H1 (cell line): ENCODE measurements around the gene BPIFB4. TPM values are rescaled to one million over a fixed set of nuclear protein-coding genes. Genes with fewer than 3 reads are reported as not detected.

ENCODE experiments used
- CTCF ChIA-PET: fragments of 300-600 bp; sonication (Branson Sonifier 250); formaldehyde crosslinking; loops from one replicate; lab custom pipeline; 2021; ENCODE audit not compliant: partially characterized antibody; lab: Charles Lee
- POLR2A ChIA-PET: fragments of 300-600 bp; sonication (Branson Sonifier 250); formaldehyde crosslinking; loops from one replicate; lab custom pipeline; 2021; ENCODE audit warnings: inconsistent platforms; ENCODE audit not compliant: partially characterized antibody; lab: Charles Lee
- DNase-seq, 2 experiments: peaks; one replicate each; pipeline versions ENCODE4 v3.0.0 to v3.0.0-alpha.2; 2010 to 2022; ENCODE audit warnings: low spot score in 2 of 2, low read depth in 1 of 2, mixed read lengths in 1 of 2
- FAIRE-seq: peaks from 2 replicates; lab custom pipeline; 2011; peaks lifted over from hg19 to GRCh38; lab: Jason Lieb, UNC
- H2AFZ ChIP-seq: 2 replicates; pipeline ENCODE4 v1.8.1; 2012; ENCODE audit warnings: low read length, inconsistent platforms
- H2AK5ac ChIP-seq: 2 replicates; pipeline ENCODE4 v1.6.1; 2013; ENCODE audit warnings: low read depth, low read length
- H2BK120ac ChIP-seq: replicated peaks from 2 replicates; pipeline ENCODE3; 2013; ENCODE audit warnings: low read depth, low read length, inconsistent platforms
- H2BK12ac ChIP-seq: 2 replicates; pipeline ENCODE4 v1.6.1; 2013; ENCODE audit warnings: low read depth, low read length
- H2BK15ac ChIP-seq: 2 replicates; pipeline ENCODE4 v1.6.1; 2013; ENCODE audit warnings: low read length
- H2BK20ac ChIP-seq: 2 replicates; pipeline ENCODE4 v1.6.1; 2013; ENCODE audit warnings: low read length
- H2BK5ac ChIP-seq: 2 replicates; pipeline ENCODE4 v1.6.1; 2013; ENCODE audit warnings: low read depth, low read length
- H3K14ac ChIP-seq: 2 replicates; pipeline ENCODE4 v1.6.1; 2013; ENCODE audit warnings: inconsistent platforms; ENCODE audit not compliant: insufficient read length
- H3K18ac ChIP-seq: 2 replicates; pipeline ENCODE4 v1.6.1; 2013; ENCODE audit warnings: low read length; ENCODE audit errors: extremely low read depth
- H3K23ac ChIP-seq: 2 replicates; pipeline ENCODE4 v1.6.1; 2013; ENCODE audit warnings: inconsistent platforms; ENCODE audit not compliant: insufficient read length
- H3K23me2 ChIP-seq: 2 replicates; pipeline ENCODE4 v1.6.1; 2013; ENCODE audit warnings: low read depth, low read length
- H3K27ac ChIP-seq: 2 replicates; pipeline ENCODE4 v1.6.1; 2011; ENCODE audit warnings: low read depth, low read length, inconsistent platforms
- H3K27me3 ChIP-seq, 4 experiments: replicated peaks in 1 of 4; 1 replicate in 1 of 4; 2 replicates in 3 of 4; pipeline versions ENCODE4 v1.6.1 to v1.8.1; 2011 to 2013; ENCODE audit warnings: low read length in 3 of 4, mild to moderate bottlenecking in 3 of 4, inconsistent platforms in 2 of 4, mixed read lengths in 2 of 4, moderate library complexity in 1 of 4; ENCODE audit not compliant: control insufficient read depth in 3 of 4, insufficient read depth in 3 of 4; ENCODE audit errors: extremely low read depth in 1 of 4
- H3K36me3 ChIP-seq, 4 experiments: 2 replicates each; pipeline versions ENCODE4 v1.6.1 to v1.8.1; 2011 to 2013; ENCODE audit warnings: mild to moderate bottlenecking in 4 of 4, low read length in 3 of 4, moderate library complexity in 2 of 4, control low read depth in 1 of 4, inconsistent platforms in 1 of 4; ENCODE audit not compliant: insufficient read depth in 4 of 4, control insufficient read depth in 2 of 4
- H3K4ac ChIP-seq: replicated peaks from 2 replicates; pipeline ENCODE3; 2013; ENCODE audit warnings: low read length, low read depth, mixed read lengths, inconsistent platforms; ENCODE audit not compliant: insufficient read length
- H3K4me1 ChIP-seq, 4 experiments: replicated peaks in 1 of 4; 1 replicate in 1 of 4; 2 replicates in 3 of 4; pipeline versions ENCODE4 v1.6.1 to v1.8.1; 2011 to 2013; ENCODE audit warnings: low read length in 3 of 4, inconsistent platforms in 2 of 4, mixed read lengths in 1 of 4; ENCODE audit not compliant: insufficient read depth in 4 of 4, control insufficient read depth in 3 of 4
- H3K4me2 ChIP-seq, 2 experiments: 2 replicates each; pipeline versions ENCODE4 v1.6.1 to v1.8.1; 2011 to 2013; ENCODE audit warnings: low read depth in 2 of 2, low read length in 2 of 2, control low read depth in 1 of 2, inconsistent platforms in 1 of 2, mild to moderate bottlenecking in 1 of 2; ENCODE audit not compliant: insufficient read depth in 1 of 2
- H3K4me3 ChIP-seq, 4 experiments: fragments of 200-600, 300-600 bp in 1 of 4; sonication (generic), shearing (Covaris generic), sonication (Bioruptor Twin) in 1 of 4; 2 replicates each; pipeline versions ENCODE4 v1.5.1 to v1.8.1; 2011 to 2016; ENCODE audit warnings: low read length in 4 of 4, low read depth in 3 of 4, control low read depth in 2 of 4, inconsistent platforms in 2 of 4, mild to moderate bottlenecking in 2 of 4, mixed read lengths in 1 of 4, moderate library complexity in 1 of 4; ENCODE audit not compliant: insufficient read depth in 2 of 4; ENCODE audit errors: extremely low read depth in 1 of 4
- H3K56ac ChIP-seq: replicated peaks from 2 replicates; pipeline ENCODE3; 2013; ENCODE audit warnings: low read depth, mild to moderate bottlenecking, mixed read lengths, low read length, inconsistent platforms; ENCODE audit not compliant: insufficient read length
- H3K79me1 ChIP-seq: 2 replicates; pipeline ENCODE4 v1.6.1; 2013; ENCODE audit warnings: low read depth, low read length, control low read depth
- H3K79me2 ChIP-seq, 2 experiments: 2 replicates each; pipeline versions ENCODE4 v1.6.1 to v1.8.1; 2012 to 2013; ENCODE audit warnings: low read length in 2 of 2, mild to moderate bottlenecking in 2 of 2, inconsistent platforms in 1 of 2; ENCODE audit not compliant: insufficient read depth in 2 of 2, control insufficient read depth in 1 of 2
- H3K9ac ChIP-seq, 4 experiments: replicated peaks in 1 of 4; 1 replicate in 1 of 4; 2 replicates in 3 of 4; pipeline versions ENCODE4 v1.6.1 to v1.8.1; 2011 to 2013; ENCODE audit warnings: low read depth in 3 of 4, low read length in 3 of 4, control low read depth in 2 of 4, mild to moderate bottlenecking in 2 of 4, moderate library complexity in 2 of 4, inconsistent platforms in 1 of 4; ENCODE audit errors: extremely low read depth in 1 of 4
- H3K9me3 ChIP-seq, 2 experiments: 2 replicates each; pipeline versions ENCODE4 v1.6.1 to v1.8.1; 2012 to 2013; ENCODE audit warnings: mild to moderate bottlenecking in 2 of 2, moderate library complexity in 2 of 2, control low read depth in 1 of 2, inconsistent platforms in 1 of 2, low read depth in 1 of 2, low read length in 1 of 2, mixed read lengths in 1 of 2; ENCODE audit not compliant: insufficient read depth in 2 of 2
- H4K20me1 ChIP-seq, 2 experiments: replicated peaks in 1 of 2; 2 replicates each; pipeline versions ENCODE3 to v1.8.1; 2011 to 2013; ENCODE audit warnings: inconsistent platforms in 2 of 2, low read length in 2 of 2, mild to moderate bottlenecking in 1 of 2; ENCODE audit not compliant: insufficient read depth in 2 of 2, control insufficient read depth in 1 of 2
- H4K5ac ChIP-seq: 2 replicates; pipeline ENCODE4 v1.6.1; 2013; ENCODE audit warnings: low read length, low read depth, mixed read lengths, inconsistent platforms; ENCODE audit not compliant: insufficient read length
- H4K8ac ChIP-seq: 2 replicates; pipeline ENCODE4 v1.8.0; 2013; ENCODE audit warnings: mild to moderate bottlenecking, moderate library complexity, low read length, inconsistent platforms; ENCODE audit not compliant: insufficient read depth; ENCODE audit errors: extremely low read depth
- H4K91ac ChIP-seq: replicated peaks from 2 replicates; pipeline ENCODE3; 2013; ENCODE audit warnings: low read length, mixed read lengths, inconsistent platforms; ENCODE audit not compliant: insufficient read length
- ASH2L ChIP-seq: fragments of 200-600, 300-600 bp; sonication (generic); IDR thresholded peaks from one replicate; pipeline ENCODE4 v1.7.1; 2017; ENCODE audit warnings: low read length
- ATF2 ChIP-seq: IDR thresholded peaks from 2 replicates; pipeline ENCODE4 v1.6.1; 2012; ENCODE audit warnings: low read length, inconsistent platforms
- BCL11A ChIP-seq, 2 experiments: IDR thresholded peaks; one replicate each; pipeline ENCODE4 v1.6.1; 2011; ENCODE audit warnings: low read depth in 2 of 2, low read length in 2 of 2, mild to moderate bottlenecking in 2 of 2
- GTF2F1 ChIP-seq: IDR thresholded peaks from 2 replicates; pipeline ENCODE4 v1.6.1; 2012; ENCODE audit warnings: low read depth, low read length, improper control_type of control experiment, borderline replicate concordance
- HDAC2 ChIP-seq, 2 experiments: fragments of 300-600 bp in 1 of 2; sonication (generic) in 1 of 2; IDR thresholded peaks; 2 replicates each; pipeline ENCODE4 v1.6.1; 2011 to 2012; ENCODE audit warnings: low read depth in 2 of 2, low read length in 2 of 2, mild to moderate bottlenecking in 2 of 2, moderate library complexity in 2 of 2, borderline replicate concordance in 1 of 2, inconsistent platforms in 1 of 2
- PHF8 ChIP-seq: fragments of 200-600 bp; sonication (generic); conservative IDR thresholded peaks from 2 replicates; pipeline ENCODE4 v1.7.1; 2012; ENCODE audit warnings: low read depth, mild to moderate bottlenecking, inconsistent platforms, low read length, moderate library complexity
- RNF2 ChIP-seq: fragments of 200-900, 300-1000 bp; sonication (generic); IDR thresholded peaks from 2 replicates; pipeline ENCODE4 v1.7.1; 2016; ENCODE audit warnings: borderline replicate concordance, low read depth, mild to moderate bottlenecking, antibody characterized with exemption, low read length; ENCODE audit not compliant: poor library complexity, severe bottlenecking; ENCODE audit errors: missing control alignments
- RXRA ChIP-seq: IDR thresholded peaks from 2 replicates; pipeline ENCODE4 v1.6.1; 2011; ENCODE audit warnings: low read depth, mild to moderate bottlenecking, low read length, moderate library complexity; ENCODE audit not compliant: insufficient read depth
- SRF ChIP-seq: IDR thresholded peaks from 2 replicates; pipeline ENCODE4 v1.6.1; 2011; ENCODE audit warnings: mild to moderate bottlenecking, low read depth, low read length, moderate library complexity
- TBP ChIP-seq: IDR thresholded peaks from 2 replicates; pipeline ENCODE4 v1.6.1; 2011; ENCODE audit warnings: low read depth, low read length, improper control_type of control experiment
- WGBS, 2 experiments: shearing (Covaris generic) in 1 of 2; methylation state at CpG; one replicate each; pipeline versions ENCODE4 v1.1.6 to v1.1.7; 2013 to 2015; ENCODE audit warnings: low lambda C conversion rate in 2 of 2, mixed read lengths in 2 of 2, inconsistent platforms in 1 of 2, low coverage in 1 of 2, missing lambda C conversion rate in 1 of 2; ENCODE audit not compliant: insufficient replicate concordance in 2 of 2, insufficient coverage in 1 of 2, insufficient read length in 1 of 2; ENCODE audit errors: extremely low coverage in 1 of 2, missing lambda C conversion rate in 1 of 2; 5-methylcytosine and 5-hydroxymethylcytosine counted together
- polyA plus RNA-seq, 7 experiments: library from polyadenylated mRNA; depleted of rRNA in 3 of 7; stranded (reverse) in 5 of 7; unstranded in 2 of 7; fragments of >200 nt in 5 of 7; fragments of 200-250 nt in 2 of 7; gene quantifications; 1 replicate in 5 of 7; 2 replicates in 1 of 7; 4 replicates in 1 of 7; pipeline versions ENCODE4 v1.2.1 to v1.2.3, GENCODE V29; 2011 to 2013; ENCODE audit warnings: missing spikeins in 2 of 7, mixed read lengths in 2 of 7
- total RNA-seq: library from RNA; stranded (reverse); fragmentation: NEBNext Ultra II Directional; extraction: Animal tissue kit (Norgen Biotek cat#: 25700); gene quantifications from 2 replicates; pipeline ENCODE4 v1.2.1, GENCODE V29; 2021
- TF ChIP-seq, protein P1 (sequence below): IDR thresholded peaks from 2 replicates; pipeline ENCODE4 v1.6.1; 2011; ENCODE audit warnings: low read depth, mild to moderate bottlenecking, low read length; ENCODE audit not compliant: insufficient read depth

The BPIFB4 gene
- total and polyA plus RNA-seq, 2 of the 8 experiments (the other 6 are each of a cell fraction or from before 2014, with no cell fraction given) = not detected

DNA sequence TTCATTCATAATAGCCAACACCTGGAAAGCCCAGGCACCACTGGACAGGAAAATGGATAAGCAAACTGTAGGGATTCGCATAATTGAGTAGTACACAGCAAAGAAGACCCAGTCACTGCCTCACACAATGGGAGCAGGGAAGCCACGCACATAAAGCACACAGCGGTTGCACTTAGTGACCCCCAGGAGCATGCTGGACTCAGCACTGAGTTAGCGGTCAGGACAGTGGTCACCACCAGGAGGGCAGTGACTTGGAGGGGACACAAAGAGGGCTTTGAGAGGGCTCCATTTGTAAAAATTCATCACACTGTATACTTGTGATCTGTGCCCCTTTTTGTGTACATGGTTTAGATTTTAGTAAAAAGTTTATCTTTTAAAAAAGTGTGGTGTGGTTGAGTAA lies 28.1 kb upstream of the BPIFB4 start:
- Histone ChIP-seq H3K9ac (no peak overlapping the region), H2BK15ac (no peak overlapping the region), H4K20me1 (no peaks in the 10 kb centered on the region), H3K4me1 (peaks cover 0 to 4% (median 2%) of the 10 kb centered on the region in 4 experiments; a peak in 3 of 7 replicates), H3K23ac (no peak overlapping the region), H3K56ac (no peak overlapping the region), H3K14ac (no peak overlapping the region), H3K18ac (no peak overlapping the region), H3K4me3 (no peak overlapping the region), H4K5ac (no peak overlapping the region), H2BK120ac (no peak overlapping the region), H3K9me3 (0 out of 4 replicates have a peak, but pooled peaks cover 0 to 3% of the 10 kb centered on the region in 2 experiments), H3K23me2 (no peaks in the 10 kb centered on the region), H3K4me2 (no peak overlapping the region), H2BK20ac (no peak overlapping the region), H3K36me3 (no peaks in the 10 kb centered on the region), H4K8ac (no peak overlapping the region), H3K27me3 (no peaks in the 10 kb centered on the region), H2AK5ac (no peak overlapping the region), H3K4ac (no peak overlapping the region), H3K79me1 (no peaks in the 10 kb centered on the region), H3K79me2 (no peaks in the 10 kb centered on the region), H2AFZ (no peak overlapping the region), H4K91ac (no peak overlapping the region), H2BK12ac (no peak overlapping the region), H2BK5ac (no peak overlapping the region), H3K27ac (no peak overlapping the region)
- ChIA-PET CTCF (no interaction called here), POLR2A (no interaction called here)
- 67% methylated on average over 4 of the region's 4 CpGs; no CpG with 5 or more reads in 1 of the 2 experiments for WGBS, 2 experiments
- FAIRE-seq = no peak
- no peak for DNase-seq
- no peak for TF ChIP-seq PHF8
- TF ChIP-seq, protein P1, sequence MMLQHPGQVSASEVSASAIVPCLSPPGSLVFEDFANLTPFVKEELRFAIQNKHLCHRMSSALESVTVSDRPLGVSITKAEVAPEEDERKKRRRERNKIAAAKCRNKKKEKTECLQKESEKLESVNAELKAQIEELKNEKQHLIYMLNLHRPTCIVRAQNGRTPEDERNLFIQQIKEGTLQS = no peak
- TF ChIP-seq HDAC2 (IDR thresholded peaks at IDR 0.05; ENCODE audit: borderline replicate concordance in 1 of 2, low read depth in 2 of 2, low read length in 2 of 2) = no peak
- no peak for TF ChIP-seq ASH2L
- TF ChIP-seq RNF2 = no peak
- no peak for TF ChIP-seq SRF
- TF ChIP-seq GTF2F1 = no peak
- no peak for TF ChIP-seq ATF2
- TF ChIP-seq BCL11A (IDR thresholded peaks at IDR 0.05; ENCODE audit: low read depth in 2 of 2, low read length in 2 of 2) = no peak
- no peak for TF ChIP-seq RXRA
- no peak for TF ChIP-seq TBP
